ENCODE results near the gene ZNF514. TPM values are rescaled to one million over a fixed set of nuclear protein-coding genes. Genes with fewer than 3 reads are reported as not detected.
A peak's percentile ranks its signal among the peaks of the same experiment; 100 is the strongest.

ZNF514 gene
- total RNA-seq, 3 donors from 2014 or later: 12.3 to 28.0 (median 14.8) TPM

GRCh38 chr2:95122197-95122551, 37.5 kb downstream of the ZNF514 start:
- no peaks in the 10 kb centered on the region for H3K9me3 ChIP-seq
- TF ChIP-seq, protein P1, sequence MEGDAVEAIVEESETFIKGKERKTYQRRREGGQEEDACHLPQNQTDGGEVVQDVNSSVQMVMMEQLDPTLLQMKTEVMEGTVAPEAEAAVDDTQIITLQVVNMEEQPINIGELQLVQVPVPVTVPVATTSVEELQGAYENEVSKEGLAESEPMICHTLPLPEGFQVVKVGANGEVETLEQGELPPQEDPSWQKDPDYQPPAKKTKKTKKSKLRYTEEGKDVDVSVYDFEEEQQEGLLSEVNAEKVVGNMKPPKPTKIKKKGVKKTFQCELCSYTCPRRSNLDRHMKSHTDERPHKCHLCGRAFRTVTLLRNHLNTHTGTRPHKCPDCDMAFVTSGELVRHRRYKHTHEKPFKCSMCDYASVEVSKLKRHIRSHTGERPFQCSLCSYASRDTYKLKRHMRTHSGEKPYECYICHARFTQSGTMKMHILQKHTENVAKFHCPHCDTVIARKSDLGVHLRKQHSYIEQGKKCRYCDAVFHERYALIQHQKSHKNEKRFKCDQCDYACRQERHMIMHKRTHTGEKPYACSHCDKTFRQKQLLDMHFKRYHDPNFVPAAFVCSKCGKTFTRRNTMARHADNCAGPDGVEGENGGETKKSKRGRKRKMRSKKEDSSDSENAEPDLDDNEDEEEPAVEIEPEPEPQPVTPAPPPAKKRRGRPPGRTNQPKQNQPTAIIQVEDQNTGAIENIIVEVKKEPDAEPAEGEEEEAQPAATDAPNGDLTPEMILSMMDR (IDR thresholded peaks at IDR 0.05): no peak
- H3K4me1 ChIP-seq (ENCODE audit: low read depth): peaks cover 22% of the 10 kb centered on the region
- intact Hi-C loops (cut with DNase I, micrococcal nuclease): no loop called here
- peak in 1 of 3 donors; percentile 5 for DNase-seq
- no peaks in the 10 kb centered on the region for H3K36me3 ChIP-seq (ENCODE audit: low read depth)
- peak overlapping the region; percentile 99 for H3K4me3 ChIP-seq
- ATAC-seq: peak; percentile 2

DNA sequence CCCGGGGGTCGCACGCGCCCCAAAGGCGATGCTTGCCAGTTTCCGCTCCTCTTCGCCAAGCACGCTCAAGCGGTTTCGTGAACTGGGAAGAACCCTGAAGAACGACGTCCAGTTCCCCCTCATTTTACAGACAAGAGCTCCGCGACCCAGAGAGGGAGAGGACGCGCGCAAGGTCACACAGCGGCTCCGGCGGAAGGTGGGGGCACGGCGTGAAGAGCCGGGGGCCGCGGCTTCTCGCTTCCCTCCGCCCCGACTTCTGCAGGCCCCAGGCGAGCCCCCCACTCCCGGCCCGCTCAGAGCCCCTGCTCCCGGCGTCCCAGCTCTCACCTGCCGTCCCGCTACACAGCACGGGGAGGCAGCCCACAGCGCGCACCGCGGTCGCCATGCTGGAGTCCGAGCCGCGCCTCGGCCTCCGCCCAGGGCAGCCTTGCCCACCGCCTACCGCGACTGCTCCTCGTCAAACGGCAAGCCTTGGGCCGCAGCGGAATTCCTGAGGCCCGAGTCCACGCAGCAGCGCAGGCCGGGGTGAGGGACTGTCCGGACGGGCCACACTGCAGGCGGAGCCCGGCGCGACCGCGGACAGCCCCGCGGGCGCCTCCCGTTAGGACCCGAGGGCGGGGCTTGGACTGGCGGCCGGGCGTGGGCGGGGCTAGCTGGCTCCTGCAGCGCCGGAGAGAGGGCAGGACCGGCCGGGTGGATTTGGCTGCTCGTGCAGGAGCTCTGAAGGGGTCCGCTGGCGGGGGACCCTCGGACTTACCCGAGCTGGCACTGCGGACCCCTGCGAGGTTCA, 38.0 kb downstream of the ZNF514 start, which contains the start of gene MRPS5:
Gene MRPS5 (minus strand): TSS at position 402 of the 790 bp plus-strand sequence. CDS start 17 bp downstream, at position 385.
- TF ChIP-seq, protein P1 (IDR thresholded peaks at IDR 0.05): no peak
- peak within 1 kb of the TSS; percentile 99 for H3K4me3 ChIP-seq
- H3K9me3 ChIP-seq: no peaks in the 10 kb centered on the region
- H3K36me3 ChIP-seq (ENCODE audit: low read depth): no peaks in the 10 kb centered on the region
- intact Hi-C loops (cut with DNase I, micrococcal nuclease): no loop called here
- peaks cover 22% of the 10 kb centered on the region for H3K4me1 ChIP-seq (ENCODE audit: low read depth)
- ATAC-seq (peak; percentile 98), DNase-seq (peak; percentile 91 to 94 (median 94))

DNA sequence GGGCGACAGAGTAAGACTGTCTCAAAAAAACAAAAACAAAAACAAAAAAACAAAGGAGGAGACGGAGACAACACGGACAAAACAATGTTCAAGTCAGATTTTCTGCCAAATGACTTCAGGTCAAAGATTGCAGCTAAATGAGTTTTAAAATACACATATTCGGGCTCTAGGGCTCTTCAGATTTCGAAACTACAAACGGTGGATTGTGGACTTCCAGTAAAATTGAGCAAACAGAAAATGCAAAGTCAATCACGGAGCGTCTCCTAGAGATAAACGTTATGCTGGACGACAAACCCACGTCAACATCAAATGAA, 38.6 kb downstream of the ZNF514 start:
- H3K9me3 ChIP-seq: no peaks in the 10 kb centered on the region
- H3K4me3 ChIP-seq: peak overlapping the region; percentile 99
- ATAC-seq (peak; percentile 19), DNase-seq (no peak)
- intact Hi-C loops (cut with DNase I, micrococcal nuclease): no loop called here
- H3K4me1 ChIP-seq (ENCODE audit: low read depth): peaks cover 22% of the 10 kb centered on the region
- TF ChIP-seq, protein P1 (IDR thresholded peaks at IDR 0.05): no peak
- H3K36me3 ChIP-seq (ENCODE audit: low read depth): no peaks in the 10 kb centered on the region

DNA sequence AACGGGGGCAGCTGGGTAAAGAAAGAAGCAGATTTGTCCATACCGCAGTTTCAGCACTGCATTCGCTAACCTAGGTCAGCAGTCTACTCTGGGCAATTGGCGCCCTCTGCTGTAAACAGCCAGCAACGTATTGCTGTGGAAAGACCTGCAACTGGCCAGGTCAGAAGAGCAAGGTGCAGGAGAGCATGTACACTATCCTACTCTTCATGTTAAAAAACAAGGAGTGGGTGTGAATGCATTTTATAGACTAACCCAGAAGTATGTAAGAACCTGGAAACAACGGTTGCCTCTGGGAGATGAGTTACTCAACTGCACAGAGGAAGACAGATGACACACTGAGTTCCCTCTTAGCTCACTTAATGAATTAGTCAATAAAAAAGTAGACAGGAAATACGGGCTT, 44.2 kb downstream of the ZNF514 start:
- H3K36me3 ChIP-seq (ENCODE audit: low read depth): peaks cover 14% of the 10 kb centered on the region
- ATAC-seq: peak; percentile 99
- intact Hi-C loops (cut with DNase I, micrococcal nuclease): no loop called here

GRCh38 chr2:95113464-95113863, 46.2 kb downstream of the ZNF514 start:
- Histone ChIP-seq H3K4me1 (ENCODE audit: low read depth) (no peaks in the 10 kb centered on the region), H3K4me3 (no peak overlapping the region), H3K9me3 (no peaks in the 10 kb centered on the region), H3K36me3 (ENCODE audit: low read depth) (peaks cover 22% of the 10 kb centered on the region)
- ATAC-seq (no peak), DNase-seq (no peak)
- TF ChIP-seq, protein P1 (IDR thresholded peaks at IDR 0.05): no peak
- intact Hi-C loops (cut with DNase I, micrococcal nuclease): no loop called here

More for the DNA sequence above, 44.2 kb downstream of the ZNF514 start:
- Histone ChIP-seq H3K4me3 (no peak overlapping the region), H3K4me1 (ENCODE audit: low read depth) (peaks cover 15% of the 10 kb centered on the region), H3K9me3 (no peaks in the 10 kb centered on the region)
- TF ChIP-seq, protein P1 (IDR thresholded peaks at IDR 0.05): peak; percentile 49
- DNase-seq: peak; percentile 59 to 85 (median 81)

Data from mucosa of descending colon (tissue), 3 donors.